Measurements from ENCODE around the gene FAM3C. TPM values are rescaled to one million over a fixed set of nuclear protein-coding genes. Genes with fewer than 3 reads are reported as not detected.

The FAM3C gene
- total RNA-seq, 2 experiments from 2014 or later: 13.3 to 14.9 TPM

DNA sequence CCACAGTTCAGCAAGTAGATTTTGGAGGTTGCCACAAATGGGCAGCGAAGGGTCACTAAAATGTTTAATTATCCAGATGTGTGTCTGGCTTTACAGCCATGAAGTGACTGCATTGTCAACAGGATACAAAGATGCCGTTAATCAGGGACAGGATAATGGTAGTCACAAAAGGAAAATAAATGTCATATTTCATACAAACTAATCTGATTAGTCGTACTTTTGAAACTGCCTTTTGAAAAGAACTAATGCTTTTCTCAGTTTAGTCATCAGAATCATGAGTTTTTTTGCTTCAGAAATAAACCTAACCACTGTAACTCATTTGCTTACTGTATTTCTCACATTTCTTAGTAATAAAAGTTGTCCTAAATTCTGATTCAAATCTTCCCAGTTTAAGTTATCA is 89.5 kb downstream of the FAM3C start:
- no peaks in the 10 kb centered on the region for H3K36me3 Mint-ChIP-seq (ENCODE audit: low read depth)
- H3K27me3 Mint-ChIP-seq: peaks cover 20% of the 10 kb centered on the region
- H3K9me3 Mint-ChIP-seq (ENCODE audit: low read depth): no peaks in the 10 kb centered on the region
- ChIA-PET CTCF (no interaction called here), POLR2A (no interaction called here)
- intact Hi-C loops (cut with DNase I, micrococcal nuclease): loop anchor here in 1 of 2 experiments (2.0 kb wide), 1 partner anchor 28 kb away; no protein-coding TSS in a partner anchor
- peak; percentile 66 for ATAC-seq
- H3K4me3 Mint-ChIP-seq: no peak overlapping the region
- H3K27ac Mint-ChIP-seq: no peak overlapping the region
- H3K4me1 Mint-ChIP-seq: peaks cover 10% of the 10 kb centered on the region
- no peak for DNase-seq

DNA sequence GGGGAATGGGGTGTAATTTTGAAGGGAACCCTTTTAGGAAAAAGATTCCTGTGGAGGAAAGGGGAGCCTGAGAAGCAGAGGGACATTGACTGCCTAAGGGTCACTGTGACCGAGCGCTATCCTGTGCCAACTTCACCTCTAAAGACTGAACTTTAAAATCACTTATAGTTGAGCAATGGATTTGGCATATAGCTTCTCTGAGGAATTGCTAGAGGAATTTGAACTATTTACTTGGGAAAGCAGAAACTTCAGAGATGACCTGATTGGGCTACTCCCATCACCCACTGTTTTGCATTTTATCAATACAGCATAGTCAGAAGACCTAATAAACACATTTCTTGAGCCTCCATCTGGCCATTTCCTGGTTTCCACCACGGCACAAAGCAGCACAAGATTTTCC is 91.0 kb downstream of the FAM3C start:
- peaks cover 19% of the 10 kb centered on the region for H3K27me3 Mint-ChIP-seq
- H3K4me1 Mint-ChIP-seq: peaks cover 10% of the 10 kb centered on the region
- ChIA-PET POLR2A (interaction anchor here (0.6 kb wide), 1 partner anchor 644 kb away, joined by 3 read pairs; no protein-coding TSS in a partner anchor), CTCF (no interaction called here)
- DNase-seq (no peak), ATAC-seq (no peak)
- H3K4me3 Mint-ChIP-seq: no peak overlapping the region
- intact Hi-C loops (cut with DNase I, micrococcal nuclease): no loop called here
- no peaks in the 10 kb centered on the region for H3K36me3 Mint-ChIP-seq (ENCODE audit: low read depth)
- H3K9me3 Mint-ChIP-seq (ENCODE audit: low read depth): no peaks in the 10 kb centered on the region
- no peak overlapping the region for H3K27ac Mint-ChIP-seq

DNA sequence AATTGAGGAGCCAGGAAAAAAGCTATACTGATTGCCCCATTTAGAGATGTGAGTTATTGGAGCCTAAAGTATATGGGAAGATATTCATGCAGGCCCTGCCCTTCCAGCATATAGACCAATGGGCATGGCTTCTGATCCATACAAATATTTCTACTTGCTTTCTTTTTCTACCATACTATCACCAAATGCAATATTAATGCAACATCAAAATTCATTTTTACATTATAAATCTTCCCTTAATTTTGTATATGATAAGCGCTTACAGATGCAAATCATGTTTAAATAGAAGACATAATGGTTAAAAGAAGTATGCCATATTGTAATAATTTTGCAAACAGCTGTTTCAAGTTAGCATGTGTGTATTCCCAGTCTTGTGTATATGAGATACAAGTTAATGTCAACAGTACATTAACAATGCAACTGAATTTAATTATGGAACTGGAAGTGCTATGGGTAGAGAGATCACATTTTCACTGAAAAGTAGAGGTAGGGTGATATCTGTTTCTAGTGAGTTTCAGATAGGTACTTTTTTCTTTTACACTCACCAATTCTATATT is 91.9 kb downstream of the FAM3C start:
- H3K4me1 Mint-ChIP-seq: peaks cover 10% of the 10 kb centered on the region
- intact Hi-C loops (cut with DNase I, micrococcal nuclease): no loop called here

DNA sequence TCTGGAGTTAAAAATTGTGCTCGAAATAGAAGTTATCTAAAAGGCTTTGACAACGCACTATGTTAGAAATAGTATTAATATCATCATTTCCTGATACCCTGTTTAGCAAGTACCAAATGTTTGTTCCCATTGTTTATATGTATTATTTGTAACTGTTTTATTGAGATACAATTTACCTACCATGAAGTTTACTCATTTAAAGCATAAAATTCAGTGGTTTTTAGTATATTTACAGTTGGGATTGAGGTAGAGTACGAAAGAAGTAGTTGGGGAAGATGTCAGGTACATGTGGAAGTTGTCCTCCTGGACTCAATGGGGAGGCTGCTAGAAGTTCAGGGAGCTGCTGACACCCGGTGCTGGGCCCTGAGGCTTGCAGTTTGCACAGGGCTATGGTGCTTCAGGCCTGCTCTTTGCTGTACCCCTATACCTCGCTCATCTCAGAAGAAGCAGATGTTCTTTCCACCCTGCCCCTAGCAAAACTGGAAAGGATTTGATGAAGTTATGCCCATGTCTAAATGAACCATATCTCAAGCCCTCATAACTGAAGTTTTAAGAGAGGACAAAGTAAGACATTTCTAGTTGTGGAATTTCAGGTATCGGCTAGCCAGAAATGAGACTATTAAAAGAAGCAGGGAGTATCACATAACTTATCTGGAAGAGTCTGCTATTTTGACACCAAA is 92.5 kb downstream of the FAM3C start:
- H3K27ac Mint-ChIP-seq: no peak overlapping the region
- peaks cover 19% of the 10 kb centered on the region for H3K27me3 Mint-ChIP-seq
- H3K36me3 Mint-ChIP-seq (ENCODE audit: low read depth): no peaks in the 10 kb centered on the region
- ATAC-seq (no peak), DNase-seq (no peak)
- CTCF ChIA-PET: no interaction called here
- peaks cover 10% of the 10 kb centered on the region for H3K4me1 Mint-ChIP-seq
- H3K9me3 Mint-ChIP-seq (ENCODE audit: low read depth): no peaks in the 10 kb centered on the region
- H3K4me3 Mint-ChIP-seq: no peak overlapping the region
- intact Hi-C loops (cut with DNase I, micrococcal nuclease): no loop called here
- POLR2A ChIA-PET: no interaction called here

More for the DNA sequence above, 91.9 kb downstream of the FAM3C start:
- peaks cover 19% of the 10 kb centered on the region for H3K27me3 Mint-ChIP-seq
- H3K36me3 Mint-ChIP-seq (ENCODE audit: low read depth): no peaks in the 10 kb centered on the region
- H3K4me3 Mint-ChIP-seq: no peak overlapping the region
- ATAC-seq (no peak), DNase-seq (no peak)
- CTCF ChIA-PET: no interaction called here
- POLR2A ChIA-PET: no interaction called here
- H3K9me3 Mint-ChIP-seq (ENCODE audit: low read depth): no peaks in the 10 kb centered on the region
- H3K27ac Mint-ChIP-seq: no peak overlapping the region

DNA sequence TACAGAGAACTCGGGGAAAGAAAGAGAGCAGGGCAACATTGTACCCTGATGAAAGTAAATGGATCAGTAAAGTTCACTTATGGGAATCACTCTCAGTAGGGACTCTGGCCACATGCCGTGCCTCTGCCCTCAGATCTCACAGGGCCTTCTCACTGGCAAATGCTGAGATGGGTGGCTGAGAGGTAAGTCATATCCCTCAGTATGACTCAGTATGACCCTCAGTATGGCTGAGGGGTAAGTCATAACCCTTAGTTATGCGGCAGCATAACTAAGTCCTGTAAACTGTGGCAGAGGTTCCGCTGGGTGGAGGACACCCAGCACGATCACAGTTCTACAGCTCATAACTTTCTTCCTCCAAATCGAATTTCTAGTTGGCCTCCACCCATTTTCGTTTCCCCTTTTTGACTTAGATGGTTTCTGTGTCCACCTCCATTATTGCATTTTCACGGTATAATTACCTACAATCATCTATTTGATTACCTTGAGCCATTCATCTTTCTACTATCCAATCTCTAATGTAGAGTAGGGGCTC is 93.8 kb downstream of the FAM3C start:
- ChIA-PET CTCF (no interaction called here), POLR2A (no interaction called here)
- H3K27ac Mint-ChIP-seq: no peak overlapping the region
- peak; percentile 61 for ATAC-seq
- no peak overlapping the region for H3K4me3 Mint-ChIP-seq
- H3K27me3 Mint-ChIP-seq: peaks cover 17% of the 10 kb centered on the region
- H3K9me3 Mint-ChIP-seq (ENCODE audit: low read depth): no peaks in the 10 kb centered on the region
- H3K36me3 Mint-ChIP-seq (ENCODE audit: low read depth): no peaks in the 10 kb centered on the region
- intact Hi-C loops (cut with DNase I, micrococcal nuclease): no loop called here
- DNase-seq: no peak
- peaks cover 9% of the 10 kb centered on the region for H3K4me1 Mint-ChIP-seq

DNA sequence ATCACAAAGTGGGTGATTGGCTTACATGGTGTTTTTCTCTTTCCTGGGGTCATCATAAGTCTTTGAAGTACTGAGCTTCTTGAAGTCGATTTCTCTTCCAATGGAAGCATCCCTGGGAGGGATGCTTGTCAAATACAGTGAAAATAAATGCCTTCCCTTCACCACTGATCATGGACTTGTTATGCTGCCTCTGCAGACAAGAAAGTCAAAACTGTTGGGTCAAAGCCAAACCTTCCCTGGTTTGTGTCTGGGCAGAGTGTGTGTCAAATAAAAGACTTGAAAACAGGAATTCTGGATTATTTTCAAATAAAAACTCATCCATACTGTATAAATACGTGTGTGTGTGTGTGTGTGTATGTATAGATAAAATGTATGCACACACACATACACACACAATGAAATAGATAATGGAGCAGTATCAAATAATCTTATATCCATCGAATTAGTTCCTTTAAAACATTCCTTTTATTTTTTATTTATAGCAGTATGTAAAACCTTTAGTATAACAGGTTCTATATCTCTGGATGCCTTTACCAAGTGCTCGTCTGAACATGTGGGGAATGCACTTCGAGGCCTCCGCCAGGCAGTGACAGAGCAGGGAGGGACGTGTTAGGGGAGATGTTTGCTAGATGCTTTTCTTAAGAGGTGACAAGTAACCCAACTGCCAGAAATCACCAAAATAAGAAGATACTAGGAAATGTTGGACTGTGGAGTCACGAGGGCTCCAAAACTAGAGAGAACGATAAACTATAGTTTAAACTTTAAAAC is 94.5 kb downstream of the FAM3C start:
- no peaks in the 10 kb centered on the region for H3K9me3 Mint-ChIP-seq (ENCODE audit: low read depth)
- H3K4me3 Mint-ChIP-seq: no peak overlapping the region
- H3K27me3 Mint-ChIP-seq: peaks cover 13% of the 10 kb centered on the region
- H3K27ac Mint-ChIP-seq: no peak overlapping the region
- ATAC-seq (no peak), DNase-seq (no peak)
- CTCF ChIA-PET: interaction anchor here (0.6 kb wide), 1 partner anchor 1352 kb away, joined by 3 read pairs; no protein-coding TSS in a partner anchor
- peaks cover 4% of the 10 kb centered on the region for H3K4me1 Mint-ChIP-seq
- no peaks in the 10 kb centered on the region for H3K36me3 Mint-ChIP-seq (ENCODE audit: low read depth)
- POLR2A ChIA-PET: no interaction called here
- intact Hi-C loops (cut with DNase I, micrococcal nuclease): no loop called here

DNA sequence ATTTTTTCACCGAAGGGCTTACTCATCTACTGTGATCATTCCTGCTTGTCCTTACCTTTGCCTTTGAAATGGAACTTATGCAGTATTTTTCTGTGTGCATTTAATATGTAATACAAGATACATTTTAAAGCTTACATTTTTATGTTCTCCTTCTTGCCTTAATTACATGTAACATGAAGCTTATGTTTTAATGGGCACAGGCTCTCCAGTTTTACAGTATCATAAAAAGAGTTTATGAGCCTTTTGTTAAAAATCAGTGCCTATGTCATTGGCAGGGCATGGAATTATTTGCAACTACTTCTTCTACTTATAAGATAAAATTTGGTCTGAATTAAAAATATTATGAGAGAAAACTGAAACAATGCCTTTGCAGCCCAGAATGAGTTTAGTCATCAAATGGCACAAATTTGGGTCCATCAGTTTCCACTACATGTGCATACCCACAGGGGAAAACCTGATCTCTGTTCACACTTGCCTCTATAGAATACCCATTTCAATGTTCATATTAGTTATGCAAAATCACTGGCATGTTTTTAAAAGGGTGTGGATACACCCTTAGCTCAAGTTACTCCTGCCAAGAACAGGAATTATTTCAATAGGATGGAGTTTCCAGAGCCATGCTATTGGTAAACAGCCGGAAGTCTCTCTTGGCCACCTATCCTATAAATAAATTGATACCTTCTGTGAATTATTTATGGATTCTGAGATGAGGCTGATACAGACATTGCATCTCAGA is 95.3 kb downstream of the FAM3C start:
- Mint-ChIP-seq H3K27ac (no peak overlapping the region), H3K27me3 (peaks cover 9% of the 10 kb centered on the region), H3K4me1 (no peaks in the 10 kb centered on the region), H3K9me3 (ENCODE audit: low read depth) (no peaks in the 10 kb centered on the region), H3K36me3 (ENCODE audit: low read depth) (no peaks in the 10 kb centered on the region), H3K4me3 (no peak overlapping the region)
- intact Hi-C loops (cut with DNase I, micrococcal nuclease): no loop called here
- DNase-seq: no peak
- ChIA-PET CTCF (interaction anchor here (0.6 kb wide), 1 partner anchor 1353 kb away, joined by 3 read pairs; no protein-coding TSS in a partner anchor), POLR2A (no interaction called here)
- ATAC-seq: no peak

Other genes starting within 250 kb of the FAM3C start
- not detected for gene WNT16, start 67.3 kb downstream of the FAM3C start, total RNA-seq